Glutamatergic neuron (in vitro differentiated cells): ENCODE measurements around the gene TMEM127. TPM values are rescaled to one million over a fixed set of nuclear protein-coding genes. Genes with fewer than 3 reads are reported as not detected.

Experiments used
- DNase-seq: peaks from one replicate; pipeline ENCODE4 v3.0.0; 2022
- H3K27ac Mint-ChIP-seq: one replicate; pipeline ENCODE4 v1.8.0; 2020; ENCODE audit warnings: mild to moderate bottlenecking, mixed read lengths, inconsistent platforms; ENCODE audit not compliant: unreplicated experiment
- H3K27me3 Mint-ChIP-seq: one replicate; pipeline ENCODE4 v1.8.0; 2020; ENCODE audit warnings: mild to moderate bottlenecking, moderate library complexity, mixed read lengths, inconsistent platforms; ENCODE audit not compliant: unreplicated experiment
- H3K36me3 Mint-ChIP-seq: one replicate; pipeline ENCODE4 v1.8.0; 2020; ENCODE audit warnings: mild to moderate bottlenecking, mixed read lengths, inconsistent platforms; ENCODE audit not compliant: unreplicated experiment
- H3K4me1 Mint-ChIP-seq: one replicate; pipeline ENCODE4 v1.8.0; 2020; ENCODE audit warnings: mild to moderate bottlenecking, low read depth, mixed read lengths, inconsistent platforms; ENCODE audit not compliant: unreplicated experiment
- H3K4me3 Mint-ChIP-seq: one replicate; pipeline ENCODE4 v1.8.0; 2020; ENCODE audit warnings: mild to moderate bottlenecking, mixed read lengths, inconsistent platforms; ENCODE audit not compliant: unreplicated experiment
- H3K9me3 Mint-ChIP-seq: one replicate; pipeline ENCODE4 v1.8.0; 2020; ENCODE audit warnings: mild to moderate bottlenecking, moderate library complexity, mixed read lengths, inconsistent platforms; ENCODE audit not compliant: unreplicated experiment
- CTCF ChIP-seq: fragments of 200-600 bp; sonication (generic); IDR thresholded peaks from one replicate; pipeline ENCODE4 v1.5.0; 2021; ENCODE audit not compliant: partially characterized antibody, unreplicated experiment
- total RNA-seq: library from RNA; stranded (reverse); fragmentation: NEBNext Ultra II Directional; extraction: Animal tissue kit (Norgen Biotek cat#: 25700); gene quantifications from one replicate; pipeline ENCODE4 v1.2.1, GENCODE V29; 2021; ENCODE audit not compliant: unreplicated experiment

The TMEM127 gene
- total RNA-seq, 1 donor from 2014 or later = 32.5 TPM

- H3K27ac Mint-ChIP-seq = no peak overlapping the region
- no peaks in the 10 kb centered on the region for H3K9me3 Mint-ChIP-seq
- no peak overlapping the region for H3K4me3 Mint-ChIP-seq
- DNase-seq = no peak
- no peaks in the 10 kb centered on the region for H3K4me1 Mint-ChIP-seq
- peaks cover 2% of the 10 kb centered on the region for H3K27me3 Mint-ChIP-seq
- TF ChIP-seq CTCF = no peak
- peaks cover 7% of the 10 kb centered on the region for H3K36me3 Mint-ChIP-seq
Observed at GRCh38 chr2:96291751-96292150, 26.0 kb upstream of the TMEM127 start.

GRCh38 chr2:96287273-96287856, 21.6 kb upstream of the TMEM127 start:
- no peaks in the 10 kb centered on the region for H3K9me3 Mint-ChIP-seq
- peaks cover 7% of the 10 kb centered on the region for H3K36me3 Mint-ChIP-seq
- H3K27ac Mint-ChIP-seq = no peak overlapping the region
- H3K27me3 Mint-ChIP-seq = peaks cover 4% of the 10 kb centered on the region
- no peak for TF ChIP-seq CTCF
- no peak overlapping the region for H3K4me3 Mint-ChIP-seq
- DNase-seq = no peak
- no peaks in the 10 kb centered on the region for H3K4me1 Mint-ChIP-seq

- Mint-ChIP-seq H3K4me3 (no peak overlapping the region), H3K36me3 (peaks cover 5% of the 10 kb centered on the region), H3K9me3 (peaks cover 2% of the 10 kb centered on the region), H3K27me3 (peaks cover 1% of the 10 kb centered on the region), H3K27ac (no peak overlapping the region), H3K4me1 (no peaks in the 10 kb centered on the region)
- TF ChIP-seq CTCF = no peak
- DNase-seq = no peak
Observed at GRCh38 chr2:96276787-96277499, 11.1 kb upstream of the TMEM127 start.

GRCh38 chr2:96274355-96275056, 8.7 kb upstream of the TMEM127 start:
- Mint-ChIP-seq H3K27ac (no peak overlapping the region), H3K4me1 (no peaks in the 10 kb centered on the region), H3K9me3 (peaks cover 1% of the 10 kb centered on the region), H3K36me3 (no peaks in the 10 kb centered on the region), H3K4me3 (no peak overlapping the region), H3K27me3 (peaks cover 1% of the 10 kb centered on the region)
- no peak for TF ChIP-seq CTCF
- DNase-seq = no peak

GRCh38 chr2:96273763-96274162, 8.0 kb upstream of the TMEM127 start:
- no peak for TF ChIP-seq CTCF
- no peaks in the 10 kb centered on the region for H3K4me1 Mint-ChIP-seq
- H3K4me3 Mint-ChIP-seq = no peak overlapping the region
- peaks cover 1% of the 10 kb centered on the region for H3K9me3 Mint-ChIP-seq
- no peak for DNase-seq
- H3K27me3 Mint-ChIP-seq = peaks cover 1% of the 10 kb centered on the region
- no peaks in the 10 kb centered on the region for H3K36me3 Mint-ChIP-seq
- no peak overlapping the region for H3K27ac Mint-ChIP-seq
